GM19035 (cell line): ENCODE results near the gene RAB39A.
"Not testable (repeated sequence)": the region's sequence is repeated elsewhere in the genome, so short reads cannot be mapped to it uniquely, and the experiment has no call there.

Experiments
- ATAC-seq: cut with Tn5 transposase; IDR thresholded peaks from one replicate; pipeline ENCODE4 v1.9.1; 2021; ENCODE audit not compliant: unreplicated experiment

RAB39A gene, protein sequence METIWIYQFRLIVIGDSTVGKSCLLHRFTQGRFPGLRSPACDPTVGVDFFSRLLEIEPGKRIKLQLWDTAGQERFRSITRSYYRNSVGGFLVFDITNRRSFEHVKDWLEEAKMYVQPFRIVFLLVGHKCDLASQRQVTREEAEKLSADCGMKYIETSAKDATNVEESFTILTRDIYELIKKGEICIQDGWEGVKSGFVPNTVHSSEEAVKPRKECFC

GRCh38 chr11:107928046-107928766 is at the start of gene RAB39A:
Gene RAB39A, plus strand, starts transcription at chr11:107928448. Its CDS starts 121 bp downstream, at chr11:107928569.
- peak; percentile 93 for ATAC-seq

- not testable (repeated sequence) for ATAC-seq
These were observed 46.8 kb upstream of the RAB39A start for GRCh38 chr11:107881471-107881870.

- ATAC-seq = no peak
These were observed 46.0 kb upstream of the RAB39A start for GRCh38 chr11:107882095-107882820.

GRCh38 chr11:107898270-107898669 is 30.0 kb upstream of the RAB39A start:
- ATAC-seq = peak; percentile 78

GRCh38 chr11:107908211-107908610 is 20.0 kb upstream of the RAB39A start:
- ATAC-seq = no peak

DNA sequence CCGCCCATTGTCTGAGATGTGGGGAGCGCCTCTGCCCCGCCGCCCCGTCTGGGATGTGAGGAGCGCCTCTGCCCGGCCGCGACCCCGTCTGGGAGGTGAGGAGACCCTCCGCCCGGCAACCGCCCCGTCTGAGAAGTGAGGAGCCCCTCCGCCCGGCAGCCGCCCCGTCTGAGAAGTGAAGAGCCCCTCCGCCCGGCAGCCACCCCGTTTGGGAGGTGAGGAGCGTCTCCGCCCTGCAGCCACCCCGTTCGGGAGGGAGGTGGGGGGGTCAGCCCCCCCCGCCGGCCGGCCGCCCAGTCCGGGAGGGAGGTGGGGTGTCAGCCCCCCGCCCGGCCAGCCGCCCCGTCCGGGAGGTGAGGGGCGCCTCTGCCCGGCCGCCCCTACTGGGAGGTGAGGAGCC is 15.8 kb upstream of the RAB39A start:
- not testable (repeated sequence) for ATAC-seq

DNA sequence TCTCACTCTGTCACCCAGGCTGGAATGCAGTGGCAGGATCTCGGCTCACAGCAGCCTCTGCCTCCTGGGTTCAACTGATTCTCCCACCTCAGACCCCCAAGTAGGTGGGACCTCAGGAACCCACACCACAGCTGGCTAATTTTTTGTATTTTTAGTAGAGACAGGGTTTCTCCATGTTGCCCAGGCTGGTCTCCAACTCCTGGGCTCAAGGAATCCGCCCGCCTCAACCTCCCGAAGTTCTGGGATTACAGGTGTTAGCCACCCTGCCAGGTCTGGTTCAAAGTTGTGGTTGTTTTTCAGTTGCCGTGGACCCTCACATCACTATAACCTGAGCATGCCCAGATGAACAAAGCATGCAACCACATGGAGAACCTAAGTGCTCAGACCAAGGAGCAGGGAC is 13.0 kb upstream of the RAB39A start:
- no peak for ATAC-seq

DNA sequence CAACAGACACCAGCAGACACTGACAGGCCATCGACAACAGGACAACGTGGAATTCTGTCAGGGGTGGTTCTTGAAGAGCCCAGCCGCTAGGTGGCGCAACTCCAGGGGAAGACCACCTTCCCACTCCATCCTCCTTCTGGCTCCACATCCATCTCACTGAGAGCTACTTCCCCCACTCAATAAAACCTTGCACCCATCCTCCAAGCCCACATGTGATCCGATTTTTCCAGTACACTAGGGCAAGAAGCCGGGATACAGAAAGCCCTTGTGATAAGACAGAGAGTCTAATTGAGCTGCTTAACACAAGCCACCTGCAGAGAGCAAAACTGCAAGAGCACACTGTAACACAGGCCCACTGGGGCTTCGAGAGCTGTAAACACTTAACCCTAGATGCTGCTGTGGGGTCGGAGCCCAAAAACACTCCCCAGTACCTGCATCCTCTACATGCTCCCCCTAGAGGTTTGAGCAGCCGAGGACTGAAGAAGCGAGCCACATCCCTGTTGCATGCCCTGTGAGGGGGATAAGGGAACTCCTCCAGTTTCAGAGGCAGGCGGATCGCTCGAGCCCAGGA is 11.5 kb upstream of the RAB39A start:
- ATAC-seq = peak; percentile 63

- ATAC-seq = no peak
These were observed 6.3 kb upstream of the RAB39A start for GRCh38 chr11:107921997-107922396.

GRCh38 chr11:107923519-107923918 is 4.7 kb upstream of the RAB39A start:
- not testable (repeated sequence) for ATAC-seq

- no peak for ATAC-seq
These were observed 3.9 kb upstream of the RAB39A start for GRCh38 chr11:107924306-107924705.

DNA sequence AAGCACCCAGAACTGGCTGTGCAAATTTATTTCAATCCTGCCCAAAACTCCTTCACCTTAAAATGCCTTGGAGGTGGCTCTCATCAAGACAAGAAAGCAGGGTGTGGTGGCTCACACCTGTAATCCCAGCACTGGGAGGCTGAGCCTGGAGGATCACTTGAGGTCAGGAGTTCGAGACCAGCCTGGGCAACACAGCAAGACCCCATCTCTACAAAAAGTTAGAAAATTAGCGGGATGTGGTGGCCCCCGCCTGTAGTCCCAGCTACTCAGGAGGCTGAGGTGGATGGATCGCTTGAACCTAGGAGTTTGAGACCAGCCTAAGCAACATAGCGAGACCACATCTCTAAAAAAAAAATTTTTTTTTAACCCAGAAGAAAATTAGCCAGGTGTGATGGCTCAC is 689 bp upstream of the RAB39A start:
- no peak for ATAC-seq

GRCh38 chr11:107928767-107929507 is 689 bp downstream of the RAB39A start:
- ATAC-seq = peak; percentile 20

DNA sequence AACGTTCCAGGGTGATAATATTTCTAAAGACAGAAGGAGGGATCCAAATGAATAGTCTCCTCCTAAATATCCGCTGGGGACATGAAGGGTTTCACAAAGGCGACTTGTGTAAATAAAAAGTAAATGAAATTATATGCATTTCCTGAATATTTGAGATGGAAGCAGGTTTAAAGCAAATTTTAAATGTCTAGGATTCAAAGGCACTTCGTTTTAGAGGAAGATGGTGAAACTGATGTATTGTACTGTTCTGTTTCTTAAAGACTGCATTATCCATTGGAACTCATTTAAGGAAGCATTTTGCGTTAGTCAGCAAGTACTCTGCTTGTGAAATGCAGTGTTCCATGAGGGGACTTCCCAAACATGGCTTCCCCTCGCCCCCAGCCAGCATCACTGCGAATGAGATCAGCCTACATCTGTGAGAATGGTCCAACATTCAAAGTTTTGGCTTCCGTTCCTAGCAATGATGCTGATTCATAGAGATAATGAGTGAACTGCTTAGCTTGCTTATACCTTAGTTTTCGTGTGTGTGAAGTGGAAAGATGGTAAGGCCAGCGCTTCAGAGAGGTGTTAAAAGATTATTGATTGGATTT is 1.5 kb downstream of the RAB39A start:
- ATAC-seq = no peak

DNA sequence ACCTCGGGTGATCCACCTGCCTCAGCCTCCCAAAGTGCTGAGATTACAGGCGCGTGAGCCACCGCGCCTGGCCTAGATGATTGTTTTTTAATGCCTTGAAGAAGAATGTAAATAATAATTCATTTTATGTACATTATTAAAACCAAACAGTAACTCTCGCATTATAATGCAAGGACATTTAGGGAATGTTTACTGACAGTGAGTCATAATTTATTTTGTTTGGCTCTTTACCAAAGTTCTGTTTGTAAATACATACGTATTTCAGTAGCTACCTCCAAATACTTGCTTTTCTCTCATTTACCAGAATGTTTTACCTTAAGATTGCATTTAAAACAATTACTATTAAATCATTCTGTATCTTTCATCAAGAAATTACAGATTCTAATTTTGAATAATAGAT is 3.0 kb downstream of the RAB39A start:
- no peak for ATAC-seq

DNA sequence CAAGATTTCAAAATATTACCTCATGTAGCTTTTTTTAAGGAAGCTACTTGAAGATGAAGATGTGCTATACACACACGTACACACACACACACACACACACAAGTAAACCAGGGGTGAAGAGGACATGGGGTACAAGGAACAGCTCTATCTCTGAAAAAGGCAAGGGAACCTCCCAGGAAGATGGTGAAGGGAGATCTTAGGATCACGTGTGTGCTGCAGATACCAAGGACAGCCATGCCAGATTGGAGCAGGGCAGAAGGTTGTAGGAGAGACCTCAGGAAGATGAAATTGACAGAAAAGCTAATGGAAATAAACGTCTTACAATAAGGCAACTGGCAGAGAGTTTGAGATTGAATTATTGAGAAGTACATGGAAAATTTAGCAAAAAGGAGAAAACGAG is 19.7 kb downstream of the RAB39A start:
- no peak for ATAC-seq

- not testable (repeated sequence) for ATAC-seq
These were observed 20.1 kb downstream of the RAB39A start for GRCh38 chr11:107948328-107948727.

- no peak for ATAC-seq
These were observed 22.9 kb downstream of the RAB39A start for GRCh38 chr11:107951155-107951554.

DNA sequence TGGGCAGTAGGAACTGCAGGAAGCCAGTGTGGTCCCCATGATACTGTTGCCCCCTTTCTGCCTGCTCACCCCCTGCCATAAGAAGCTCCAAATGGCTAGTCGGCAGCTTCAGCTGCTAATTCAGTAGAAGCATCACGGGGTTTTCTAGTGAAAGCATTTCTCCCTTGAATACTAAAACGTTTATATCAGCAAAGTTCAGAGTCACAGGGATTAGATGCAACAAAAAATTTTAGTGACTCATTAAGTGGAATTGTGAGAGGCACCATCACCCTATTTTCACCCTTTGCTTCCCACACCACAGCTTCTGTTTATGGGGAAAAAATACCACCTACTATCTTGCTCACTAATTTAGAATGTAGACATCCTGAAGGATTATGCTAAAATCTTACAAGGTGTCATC is 25.2 kb downstream of the RAB39A start:
- no peak for ATAC-seq

- ATAC-seq = no peak
These were observed 28.3 kb downstream of the RAB39A start for GRCh38 chr11:107956543-107956942.
